AML-193 (cell line): Measurements from ENCODE around the gene CERT1.

ENCODE experiments used
- DNase-seq, 2 experiments: peaks; one replicate each; lab custom pipeline; 2025; lab: John Stamatoyannopoulos, UW

The CERT1 gene

DNA sequence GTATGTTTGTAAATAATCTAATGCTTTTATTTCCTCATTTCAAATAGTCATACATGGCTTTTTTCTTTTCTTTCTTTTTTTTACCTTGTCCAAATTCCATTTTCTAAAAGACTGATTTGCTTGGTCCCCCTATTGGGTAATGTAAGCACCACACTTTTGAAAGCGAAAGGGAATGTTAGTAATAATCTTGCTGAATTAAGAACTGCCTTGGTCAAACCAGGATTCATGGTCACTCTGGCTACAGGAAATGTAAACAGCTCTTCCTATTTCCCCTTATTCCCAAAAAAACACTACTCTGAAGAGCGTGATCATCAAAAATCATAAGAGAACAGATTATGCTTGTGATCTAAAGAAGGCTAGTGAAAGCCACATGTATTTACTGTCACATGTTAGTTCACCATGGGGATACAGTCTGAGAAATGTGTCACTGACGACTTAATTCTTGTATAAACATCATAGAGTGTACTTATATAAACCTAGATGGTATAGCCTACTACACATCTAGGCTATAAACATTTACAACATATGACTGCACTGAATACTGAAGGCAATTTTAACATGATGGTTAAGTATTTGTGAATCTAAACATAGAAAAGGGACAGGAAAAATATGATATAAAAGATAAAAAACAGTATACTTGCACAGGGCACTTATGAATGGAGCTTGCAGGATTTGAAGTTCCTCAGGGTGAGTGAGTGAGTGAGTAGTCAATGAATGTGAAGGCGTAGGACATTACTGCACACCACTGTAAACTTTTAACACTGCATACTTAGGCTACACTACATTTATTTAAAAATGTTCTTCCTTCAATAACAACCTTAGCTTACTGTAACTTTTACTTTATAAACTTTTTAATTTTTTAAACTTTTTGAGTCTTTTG, 99.1 kb downstream of the CERT1 start:
- DNase-seq, result no peak

DNA sequence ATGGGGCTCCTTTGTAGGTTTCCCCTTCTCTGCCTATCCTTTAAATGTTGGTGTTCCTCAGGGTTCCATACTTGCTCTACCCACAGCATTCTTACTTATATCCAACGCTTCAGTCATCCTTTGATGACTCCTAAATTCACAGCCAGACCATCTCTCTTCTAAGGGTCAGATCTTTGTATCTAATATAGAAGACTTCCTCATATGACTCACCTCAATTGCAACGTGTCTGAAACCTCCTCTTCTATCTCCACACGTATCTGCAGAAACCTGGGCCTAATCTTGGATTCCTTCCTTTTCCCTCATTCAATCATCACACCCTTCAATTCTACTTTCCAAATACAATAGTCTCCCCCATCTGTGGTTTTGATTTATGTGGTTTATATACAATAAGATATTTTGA, 106.1 kb downstream of the CERT1 start:
- DNase-seq, result no peak

DNA sequence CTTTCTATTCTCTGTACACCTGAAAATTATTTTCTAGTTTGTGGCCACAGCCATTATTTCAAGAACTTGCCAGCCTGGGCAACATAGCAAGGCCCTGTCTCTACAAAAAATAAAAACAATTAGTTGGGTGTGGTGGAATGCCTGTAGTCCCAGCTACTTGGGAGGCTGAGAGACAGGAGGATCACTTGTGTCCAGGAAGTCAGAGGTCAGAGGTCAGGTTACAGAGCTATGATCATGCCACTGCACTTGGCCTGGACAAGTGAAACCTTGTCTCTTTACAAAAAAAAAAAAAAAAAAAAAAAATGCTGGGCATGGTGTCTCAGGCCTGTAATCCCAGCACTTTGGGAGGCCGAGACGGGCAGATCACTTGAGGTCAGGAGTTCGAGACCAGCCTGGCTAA, 116.2 kb downstream of the CERT1 start:
- DNase-seq, result no peak

DNA sequence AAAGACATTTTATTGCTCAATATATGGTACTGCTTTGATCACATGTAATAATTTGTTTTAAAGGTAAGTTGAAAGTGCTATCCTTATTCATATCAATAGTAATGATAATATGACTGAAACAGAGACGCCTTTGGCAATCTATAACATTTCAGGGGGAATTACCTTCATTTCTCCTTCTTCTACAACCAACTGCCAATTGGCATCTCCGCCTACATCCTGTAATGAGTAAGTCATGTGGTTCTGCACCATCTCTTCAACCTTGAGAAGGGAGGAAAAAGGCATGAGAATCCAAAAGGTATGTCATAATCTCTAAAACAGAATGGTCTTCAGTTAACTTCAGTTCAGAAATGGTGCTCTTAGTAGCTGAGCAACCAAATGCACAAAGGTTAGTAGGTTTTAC, 122.0 kb downstream of the CERT1 start:
- no peak for DNase-seq

DNA sequence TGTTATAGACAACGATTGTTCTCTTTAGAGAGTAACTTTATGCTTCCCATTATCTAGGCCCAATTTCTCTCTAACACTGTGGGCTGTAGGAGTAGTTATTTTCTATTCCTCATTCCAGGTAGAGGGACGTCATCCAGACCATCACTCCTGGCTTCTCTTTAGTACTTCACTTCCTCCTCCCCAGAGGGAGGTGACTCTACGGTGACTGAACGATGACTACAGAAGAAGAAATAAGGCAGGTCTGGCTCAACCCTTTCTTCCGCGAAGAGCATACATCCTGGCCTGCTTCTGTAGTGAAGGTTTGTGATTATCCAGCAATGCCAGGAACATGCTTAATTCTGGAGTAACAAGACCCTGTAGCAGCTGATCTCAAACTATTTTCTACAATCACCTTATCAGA, 123.6 kb downstream of the CERT1 start:
- no peak for DNase-seq

DNA sequence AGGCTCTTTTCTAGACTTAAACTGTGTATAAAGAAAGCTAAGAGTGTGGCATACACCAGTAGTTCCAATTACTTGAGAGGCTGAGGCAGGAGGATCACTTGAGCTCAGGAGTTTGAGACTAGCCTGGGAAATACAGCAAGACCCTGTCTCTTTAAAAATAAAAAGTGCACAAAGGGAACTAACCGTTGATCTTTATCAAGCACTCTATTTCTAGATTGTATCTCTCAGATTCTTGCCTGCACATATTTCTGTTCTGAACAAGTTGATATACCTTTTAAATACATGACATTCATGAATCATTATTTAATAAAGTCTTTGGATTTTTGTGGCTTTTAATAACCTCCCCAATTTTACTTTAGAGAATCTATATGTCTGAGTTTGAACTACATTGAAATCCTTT, 127.2 kb downstream of the CERT1 start:
- DNase-seq, result no peak

DNA sequence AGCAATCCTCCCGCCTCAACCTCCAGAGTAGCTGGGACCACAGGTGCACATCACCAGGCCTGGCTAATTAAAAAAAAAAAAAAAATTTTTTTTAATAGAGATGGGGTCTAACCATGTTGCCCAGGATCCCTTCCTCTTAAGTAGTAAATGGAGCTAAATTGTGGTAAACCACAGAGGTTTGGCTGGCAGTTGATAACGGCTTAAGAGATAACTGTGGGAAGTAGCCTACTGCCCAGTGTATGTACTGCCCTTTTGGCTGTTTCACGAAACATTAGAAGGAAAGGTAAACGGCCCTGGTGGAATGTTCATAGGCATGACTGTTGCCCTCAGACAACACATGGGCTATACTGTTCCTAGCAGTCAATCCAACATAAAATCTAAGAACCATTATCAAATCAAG, 130.0 kb downstream of the CERT1 start:
- DNase-seq, result no peak

DNA sequence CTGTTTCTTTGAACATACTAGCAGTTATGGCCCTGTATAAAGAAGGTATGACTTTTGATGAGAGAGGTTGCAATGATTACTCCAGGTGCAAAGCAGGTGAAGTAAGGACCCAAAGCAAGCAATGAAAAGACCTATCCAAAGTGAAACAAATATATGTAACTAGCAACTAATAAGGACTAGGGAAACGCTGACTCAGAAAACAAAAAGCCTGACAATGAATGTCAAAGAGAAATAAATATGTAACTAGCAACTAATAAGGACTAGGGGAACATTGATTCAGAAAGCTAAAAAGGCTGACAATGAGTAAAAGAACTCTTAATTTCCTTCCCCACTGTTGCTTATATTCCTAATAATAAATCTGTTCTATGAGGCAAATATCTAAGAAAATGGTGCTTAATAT, 131.3 kb downstream of the CERT1 start:
- no peak for DNase-seq

DNA sequence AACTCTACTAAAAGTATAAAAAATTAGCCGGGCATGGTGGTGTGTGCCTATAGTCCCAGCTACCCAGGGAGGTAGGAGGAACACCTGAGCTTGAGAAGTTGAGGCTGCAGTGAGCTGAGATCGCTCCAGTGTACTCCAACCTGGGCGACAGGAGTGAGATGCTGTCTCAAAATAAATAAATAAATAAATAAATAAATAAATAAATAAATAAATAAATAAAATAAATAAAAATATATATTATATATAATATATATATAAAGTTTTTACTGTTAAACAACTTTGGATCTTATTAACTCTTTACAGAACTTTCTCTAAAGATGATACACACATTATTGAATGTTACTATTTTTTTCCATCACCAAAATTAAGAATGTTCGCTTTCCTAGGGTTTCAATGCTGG, 136.0 kb downstream of the CERT1 start:
- DNase-seq, result no peak

DNA sequence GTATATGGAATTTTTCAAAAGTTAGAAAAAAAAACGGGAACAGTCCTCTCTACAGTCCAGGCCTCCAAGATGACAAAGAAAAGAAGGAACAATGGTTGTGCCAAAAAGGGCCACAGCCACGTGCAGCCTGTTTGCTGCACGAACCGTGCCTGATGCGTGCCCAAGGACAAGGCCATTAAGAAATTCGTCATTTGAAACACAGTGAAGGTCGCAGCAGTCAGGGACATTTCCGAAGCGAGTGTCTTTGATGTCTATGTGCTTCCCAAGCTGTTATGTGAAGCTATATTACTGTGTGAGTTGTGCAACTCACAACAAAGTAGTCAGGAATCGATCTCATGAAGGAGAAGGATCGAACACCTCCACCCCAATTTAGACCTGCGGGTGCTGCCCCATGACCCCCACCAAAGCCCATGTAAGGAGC, 137.0 kb downstream of the CERT1 start:
- DNase-seq, result no peak

DNA sequence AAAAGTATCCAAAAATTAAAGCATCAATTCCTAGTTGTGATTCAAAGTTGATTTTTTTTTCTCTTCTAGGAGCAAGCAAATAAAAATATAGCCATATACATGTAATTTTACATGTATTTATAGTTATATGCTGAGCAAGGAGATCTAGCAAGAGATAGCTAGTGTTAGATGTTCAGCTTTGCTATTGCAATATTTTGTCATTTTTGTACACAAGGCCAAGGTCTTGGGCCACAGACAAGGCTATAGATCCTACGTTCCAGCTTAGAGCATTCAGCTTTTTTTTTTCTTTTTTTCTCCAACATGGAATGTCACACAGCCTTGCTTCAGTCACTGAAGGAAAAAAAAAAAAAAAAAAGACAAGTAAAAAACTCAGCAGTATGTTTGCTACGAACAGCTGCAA, 137.6 kb downstream of the CERT1 start:
- DNase-seq, result no peak

DNA sequence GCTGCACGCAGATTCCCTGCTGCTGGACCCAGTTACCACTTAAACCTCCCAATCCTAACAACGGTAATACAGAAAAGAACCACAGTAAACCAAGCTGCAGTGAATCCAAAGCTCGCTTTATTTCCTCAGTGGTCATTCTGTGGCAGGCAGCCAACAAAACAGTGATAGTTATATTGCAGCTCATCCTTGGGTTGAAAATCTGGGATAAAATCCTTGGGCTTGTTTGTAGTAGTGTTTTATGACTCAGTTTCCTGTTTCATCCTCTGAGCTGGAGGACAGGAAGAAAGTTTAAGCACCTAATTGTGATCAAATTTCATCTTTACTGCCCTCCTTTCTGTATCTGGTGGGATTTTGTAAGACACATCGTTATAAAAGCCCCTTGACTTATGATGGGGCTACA, 143.0 kb downstream of the CERT1 start:
- DNase-seq, result no peak

DNA sequence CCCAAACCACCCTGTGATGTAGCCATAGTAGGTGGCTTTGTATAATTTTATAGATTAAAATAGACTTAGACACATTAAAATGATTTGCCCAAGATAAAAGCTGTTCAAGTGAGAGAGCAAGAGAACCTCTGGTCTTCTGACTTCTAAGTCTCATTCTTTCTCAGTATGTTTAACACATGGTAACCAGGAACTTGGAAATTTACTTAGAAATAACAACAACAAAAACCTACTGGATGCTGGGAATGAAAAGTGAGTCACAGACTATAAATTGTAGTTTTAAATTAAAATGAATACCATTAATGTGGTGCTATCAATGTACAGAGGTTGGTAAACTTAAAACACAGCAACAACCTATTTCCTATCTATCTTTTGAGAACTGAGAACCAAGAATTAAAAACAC, 144.0 kb downstream of the CERT1 start:
- DNase-seq, result no peak

DNA sequence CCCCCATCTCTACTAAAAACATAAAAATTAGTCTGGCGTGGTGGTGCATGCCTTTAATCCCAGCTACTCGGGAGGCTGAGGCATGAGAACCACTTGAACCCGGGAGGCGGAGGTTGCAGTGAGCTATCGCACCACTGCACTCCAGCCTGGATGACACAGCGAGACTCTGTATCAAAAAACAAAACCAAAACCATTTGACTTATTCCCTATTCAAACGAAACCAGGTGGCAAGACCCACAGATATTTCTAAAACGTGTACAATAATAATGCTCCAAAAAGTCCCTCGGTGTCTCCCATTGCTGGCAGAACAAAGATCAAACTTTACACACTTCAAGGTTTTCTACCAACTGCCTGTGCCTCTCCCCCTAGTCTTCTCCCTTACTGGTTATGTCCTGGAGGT, 144.6 kb downstream of the CERT1 start:
- no peak for DNase-seq

DNA sequence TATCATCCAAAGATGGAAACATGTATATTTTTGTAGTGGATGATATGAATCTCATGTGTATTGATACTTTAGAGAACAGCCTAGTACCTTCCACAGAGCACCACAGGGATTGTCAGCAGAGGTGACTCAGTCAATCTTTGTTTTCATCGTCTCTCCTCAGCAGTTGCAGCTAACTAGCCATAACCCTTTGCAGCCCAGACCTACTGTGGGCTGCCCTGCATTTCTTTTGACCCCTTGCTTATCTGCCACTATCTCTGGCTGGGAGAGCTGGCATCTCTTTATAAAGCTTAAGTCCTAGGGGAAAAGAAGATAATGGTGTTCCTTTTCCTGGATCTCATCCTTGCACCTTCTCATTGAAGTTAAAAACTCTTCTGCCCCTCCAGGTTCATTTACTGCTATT, 145.7 kb downstream of the CERT1 start:
- no peak for DNase-seq

DNA sequence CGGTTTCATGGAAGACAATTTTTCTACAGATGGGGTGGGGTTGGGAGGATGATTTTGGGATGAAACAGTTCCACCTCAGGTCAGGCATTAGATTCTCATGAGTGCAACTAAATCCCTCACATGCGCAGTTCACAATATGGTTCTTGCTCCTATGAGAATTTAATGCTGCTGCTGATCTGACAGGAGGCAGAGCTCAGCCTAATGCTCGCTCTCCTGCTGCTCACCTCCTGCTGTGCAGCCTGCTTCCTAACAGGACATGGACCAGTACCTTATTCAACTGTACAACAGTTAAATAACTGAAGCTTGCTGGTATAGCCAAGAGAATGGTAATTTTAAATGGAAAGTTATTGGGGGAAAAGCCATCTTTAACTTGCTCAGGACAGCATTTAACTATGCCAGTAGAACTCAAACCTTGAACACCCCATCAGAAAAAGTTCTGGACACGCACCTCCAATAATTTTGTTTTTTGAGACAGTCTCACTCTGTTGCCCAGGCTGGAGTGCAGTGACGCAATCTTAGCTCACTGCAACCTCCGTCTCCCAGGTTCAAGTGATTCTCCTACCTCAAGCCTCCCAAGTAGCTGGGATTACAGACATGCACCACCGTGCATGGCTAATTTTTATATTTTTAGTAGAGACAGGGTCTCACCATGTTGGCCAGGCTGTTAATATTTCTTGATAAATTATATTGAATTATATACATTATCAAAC, 146.7 kb downstream of the CERT1 start:
- no peak for DNase-seq

DNA sequence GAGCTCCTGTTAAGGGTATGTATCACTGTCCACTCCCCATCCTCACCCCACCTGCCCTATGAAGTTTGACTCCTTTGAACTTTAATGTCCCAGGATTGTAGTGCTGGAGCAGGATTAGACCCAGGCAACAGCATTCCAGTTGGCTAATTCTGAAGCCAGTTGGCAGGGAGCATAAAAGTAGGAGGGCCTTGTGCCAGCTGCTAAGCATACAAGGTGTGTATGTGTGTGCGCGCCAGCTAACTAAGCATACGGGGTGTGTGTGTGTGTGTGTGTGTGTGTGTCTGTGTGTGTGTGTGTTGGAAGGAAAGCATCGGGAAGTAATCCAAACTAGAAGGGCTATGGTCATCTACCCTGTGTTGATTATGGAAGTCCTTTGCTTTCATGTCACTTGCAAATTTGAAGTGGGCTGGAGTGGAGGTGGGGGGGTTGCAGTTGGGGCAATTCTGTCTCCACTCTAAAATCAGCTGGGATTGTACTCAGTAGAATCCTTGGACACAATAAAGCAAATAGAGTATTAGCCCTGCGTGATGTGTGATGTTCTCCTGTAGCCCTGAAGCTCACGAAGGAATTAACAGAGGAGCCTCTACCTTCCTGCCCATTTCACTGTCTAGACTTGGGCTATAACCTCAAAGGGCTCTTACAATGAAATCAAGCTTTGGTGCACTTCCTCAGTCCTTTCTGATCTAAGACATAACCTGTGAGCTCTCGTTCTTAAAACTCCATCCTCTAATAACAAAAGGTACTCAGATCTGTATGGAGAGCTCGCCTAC, 147.5 kb downstream of the CERT1 start:
- DNase-seq, result no peak

DNA sequence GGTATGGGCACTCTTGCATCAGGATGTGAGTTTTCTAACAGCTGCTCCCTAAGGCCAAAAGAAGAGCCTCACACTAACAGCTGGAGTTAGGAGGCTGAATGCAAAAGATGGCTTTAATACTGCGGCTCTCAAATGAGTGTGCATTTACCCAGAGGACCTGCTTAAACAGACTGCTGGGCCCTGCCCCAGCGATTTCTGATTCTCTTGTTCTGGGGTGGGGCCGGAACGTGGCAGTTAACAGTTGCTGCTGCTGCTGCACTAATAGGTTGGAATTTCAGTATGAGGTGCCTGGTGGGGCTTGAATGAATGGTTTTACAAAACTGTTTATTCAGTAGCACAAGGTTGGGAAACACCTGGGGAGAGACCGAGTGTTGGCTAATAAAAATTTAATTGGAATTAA, 148.3 kb downstream of the CERT1 start:
- no peak for DNase-seq

DNA sequence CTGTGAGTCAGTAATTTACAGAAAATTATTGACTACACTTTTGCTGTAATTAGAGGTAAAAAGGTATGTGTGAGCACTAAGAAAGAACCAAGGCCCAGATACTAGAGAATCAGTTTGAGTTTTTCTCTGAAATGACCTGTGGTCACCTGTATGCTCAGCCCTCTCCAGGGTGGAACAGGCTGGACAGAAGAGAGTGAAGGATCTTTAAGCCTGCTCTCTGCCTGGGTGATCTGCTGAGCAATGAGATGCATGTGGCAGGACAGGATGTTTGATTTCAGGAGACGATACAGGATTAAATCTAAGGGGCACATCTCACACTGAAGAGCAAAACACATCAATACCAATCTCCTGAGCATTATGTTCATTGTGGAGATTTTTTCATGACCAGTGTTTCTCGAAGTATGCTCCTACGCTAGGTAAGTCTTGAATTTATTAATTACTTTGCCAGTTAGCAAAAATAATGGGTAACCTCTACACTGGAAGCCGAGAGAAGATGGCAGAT, 148.9 kb downstream of the CERT1 start:
- no peak for DNase-seq

DNA sequence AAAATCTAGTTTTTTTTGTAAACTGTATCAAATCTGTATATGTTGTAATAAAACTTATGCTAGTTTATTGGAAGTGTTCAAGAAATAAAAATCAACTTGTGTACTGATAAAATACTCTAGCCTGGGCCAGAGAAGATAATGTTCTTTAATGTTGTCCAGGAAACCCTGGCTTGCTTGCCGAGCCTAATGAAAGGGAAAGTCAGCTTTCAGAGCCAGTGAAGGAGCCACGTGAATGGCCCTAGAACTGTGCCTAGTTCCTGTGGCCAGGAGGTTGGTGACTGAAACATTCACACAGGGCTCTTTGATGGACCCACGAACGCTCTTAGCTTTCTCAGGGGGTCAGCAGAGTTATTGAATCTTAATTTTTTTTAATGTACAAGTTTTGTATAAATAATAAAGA, 150.1 kb downstream of the CERT1 start:
- DNase-seq, result no peak

DNA sequence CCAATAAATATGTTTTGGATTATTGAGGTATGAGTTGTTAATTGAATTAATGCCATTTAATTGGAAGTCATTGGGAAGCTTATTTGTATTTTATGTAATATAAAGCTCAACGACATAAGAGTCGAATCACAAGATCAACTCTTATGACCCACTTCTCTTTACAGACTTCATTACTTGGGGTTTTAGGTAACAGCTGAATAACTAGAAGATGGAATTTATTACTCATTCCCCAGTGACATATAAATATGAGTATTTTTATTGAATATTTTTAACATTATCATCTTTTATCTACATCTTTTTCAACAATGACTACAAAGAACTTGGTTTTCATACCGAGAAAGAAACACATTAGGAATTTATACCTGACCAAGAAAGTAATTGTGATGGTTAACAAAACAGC, 153.3 kb downstream of the CERT1 start:
- no peak for DNase-seq

DNA sequence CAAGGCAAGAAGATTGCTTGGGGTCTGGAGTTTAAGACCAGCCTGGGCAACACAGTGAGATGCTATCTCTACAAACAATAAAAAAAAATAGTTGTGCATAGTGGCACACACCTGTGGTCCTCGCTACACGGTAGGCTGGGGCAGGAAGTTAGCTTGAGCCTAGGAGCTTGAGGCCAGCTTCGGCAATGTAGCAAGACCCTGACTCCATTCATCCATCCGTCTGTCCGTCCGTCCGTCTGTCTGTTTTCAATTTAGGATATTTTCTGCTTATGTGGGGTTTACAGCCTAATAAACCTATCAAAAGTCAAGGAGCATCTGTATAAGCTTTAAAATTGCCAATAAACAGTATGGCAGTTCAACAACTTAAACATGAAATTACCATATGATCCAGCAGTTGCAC, 154.7 kb downstream of the CERT1 start:
- DNase-seq, result no peak

DNA sequence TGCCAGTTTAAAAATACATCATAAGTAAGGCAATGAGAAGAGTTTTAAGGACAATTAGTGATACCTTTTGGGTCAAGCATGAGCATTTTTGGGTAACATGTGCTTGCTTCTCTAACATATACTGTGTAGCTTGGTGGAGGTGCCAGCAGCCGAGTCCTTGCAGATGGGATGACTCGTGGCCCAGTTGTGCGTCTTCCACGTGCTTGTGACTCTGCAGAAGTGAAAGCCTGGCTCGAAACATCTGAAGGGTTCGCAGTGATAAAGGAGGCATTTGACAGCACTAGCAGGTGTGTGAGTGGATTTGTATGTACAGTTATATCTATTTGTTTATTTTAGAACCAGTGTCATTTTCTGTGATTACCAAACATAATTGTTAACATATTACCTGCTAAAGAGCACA, 156.2 kb downstream of the CERT1 start:
- DNase-seq, result no peak
